IMR-90 (cell line): Measurements from ENCODE around the gene SULT1E1.

Experiments used
- MAZ ChIP-seq: IDR thresholded peaks from 2 replicates; pipeline ENCODE4 v1.6.1; 2012; ENCODE audit warnings: low read depth, mild to moderate bottlenecking, low read length, improper control_type of control experiment, moderate library complexity, borderline replicate concordance
- MXI1 ChIP-seq: IDR thresholded peaks from 2 replicates; pipeline ENCODE4 v1.6.1; 2012; ENCODE audit warnings: low read depth, mild to moderate bottlenecking, low read length, moderate library complexity, borderline replicate concordance
- POLR2A ChIP-seq: IDR thresholded peaks from 2 replicates; pipeline ENCODE4 v1.6.1; 2012; ENCODE audit warnings: mild to moderate bottlenecking, low read depth, low read length
- RCOR1 ChIP-seq: IDR thresholded peaks from 2 replicates; pipeline ENCODE4 v1.6.1; 2012; ENCODE audit warnings: mild to moderate bottlenecking, low read length, improper control_type of control experiment; ENCODE audit not compliant: insufficient replicate concordance
- RFX5 ChIP-seq: IDR thresholded peaks from 2 replicates; pipeline ENCODE4 v1.8.0; 2012; ENCODE audit warnings: low read depth, mild to moderate bottlenecking, low read length, moderate library complexity
- SMC3 ChIP-seq: fragments of 150-350 bp; IDR thresholded peaks from 2 replicates; pipeline ENCODE4 v1.6.1; 2016; ENCODE audit warnings: low read depth, mild to moderate bottlenecking, antibody characterized with exemption, low read length, moderate library complexity
- TF ChIP-seq, protein P1 (sequence below): conservative IDR thresholded peaks from 2 replicates; pipeline ENCODE4 v1.5.1; 2012; ENCODE audit warnings: mild to moderate bottlenecking, low read depth, low read length, improper control_type of control experiment
- TF ChIP-seq, protein P2 (sequence below): fragments of 150-350 bp; IDR thresholded peaks from 2 replicates; pipeline ENCODE4 v1.6.1; 2017; ENCODE audit warnings: mild to moderate bottlenecking, antibody characterized with exemption, low read length, low read depth

DNA sequence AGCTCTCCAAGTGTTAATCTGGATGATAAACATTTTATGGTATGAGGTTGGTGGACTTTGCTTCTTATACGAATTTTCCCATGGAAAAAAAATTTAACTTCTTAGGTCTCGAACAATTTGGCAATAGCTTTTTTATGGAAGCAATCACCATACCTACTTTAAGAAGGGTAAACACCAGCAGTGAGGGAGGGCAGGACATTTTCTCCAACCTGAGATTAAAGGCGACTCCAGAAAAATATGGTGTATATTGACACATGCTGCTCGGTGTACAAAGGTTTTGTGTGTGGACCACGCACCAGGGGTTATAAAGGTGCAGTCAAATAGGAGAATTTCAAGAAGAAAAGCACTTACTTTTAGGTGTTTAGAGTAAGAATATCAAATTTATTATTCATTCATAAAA, 34.2 kb upstream of the SULT1E1 start:
- TF ChIP-seq MXI1: no peak
- TF ChIP-seq POLR2A: no peak
- no peak for TF ChIP-seq RFX5
- TF ChIP-seq, protein P1, sequence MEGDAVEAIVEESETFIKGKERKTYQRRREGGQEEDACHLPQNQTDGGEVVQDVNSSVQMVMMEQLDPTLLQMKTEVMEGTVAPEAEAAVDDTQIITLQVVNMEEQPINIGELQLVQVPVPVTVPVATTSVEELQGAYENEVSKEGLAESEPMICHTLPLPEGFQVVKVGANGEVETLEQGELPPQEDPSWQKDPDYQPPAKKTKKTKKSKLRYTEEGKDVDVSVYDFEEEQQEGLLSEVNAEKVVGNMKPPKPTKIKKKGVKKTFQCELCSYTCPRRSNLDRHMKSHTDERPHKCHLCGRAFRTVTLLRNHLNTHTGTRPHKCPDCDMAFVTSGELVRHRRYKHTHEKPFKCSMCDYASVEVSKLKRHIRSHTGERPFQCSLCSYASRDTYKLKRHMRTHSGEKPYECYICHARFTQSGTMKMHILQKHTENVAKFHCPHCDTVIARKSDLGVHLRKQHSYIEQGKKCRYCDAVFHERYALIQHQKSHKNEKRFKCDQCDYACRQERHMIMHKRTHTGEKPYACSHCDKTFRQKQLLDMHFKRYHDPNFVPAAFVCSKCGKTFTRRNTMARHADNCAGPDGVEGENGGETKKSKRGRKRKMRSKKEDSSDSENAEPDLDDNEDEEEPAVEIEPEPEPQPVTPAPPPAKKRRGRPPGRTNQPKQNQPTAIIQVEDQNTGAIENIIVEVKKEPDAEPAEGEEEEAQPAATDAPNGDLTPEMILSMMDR: no peak
- TF ChIP-seq RCOR1: no peak
- no peak for TF ChIP-seq MAZ
- TF ChIP-seq, protein P2, sequence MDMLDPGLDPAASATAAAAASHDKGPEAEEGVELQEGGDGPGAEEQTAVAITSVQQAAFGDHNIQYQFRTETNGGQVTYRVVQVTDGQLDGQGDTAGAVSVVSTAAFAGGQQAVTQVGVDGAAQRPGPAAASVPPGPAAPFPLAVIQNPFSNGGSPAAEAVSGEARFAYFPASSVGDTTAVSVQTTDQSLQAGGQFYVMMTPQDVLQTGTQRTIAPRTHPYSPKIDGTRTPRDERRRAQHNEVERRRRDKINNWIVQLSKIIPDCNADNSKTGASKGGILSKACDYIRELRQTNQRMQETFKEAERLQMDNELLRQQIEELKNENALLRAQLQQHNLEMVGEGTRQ: no peak
- no peak for TF ChIP-seq SMC3
